Tibial nerve (tissue), 4 donors: ENCODE data around the gene DNAH14. TPM values are rescaled to one million over a fixed set of nuclear protein-coding genes. Genes with fewer than 3 reads are reported as not detected.
"Not testable (repeated sequence)": the region's sequence is repeated elsewhere in the genome, so short reads cannot be mapped to it uniquely, and the experiment has no call there.

Experiments used
- DNase-seq, 2 donors: peaks; one replicate each; pipeline ENCODE4 v3.0.0-alpha.2; 2019; ENCODE audit warnings: low spot score in 2 of 2
- H3K27ac ChIP-seq, 4 donors: fragments of 200-600 bp; sonication (generic) in 3 of 4; one replicate each; pipeline ENCODE4 v1.5.1; 2017 to 2019; ENCODE audit warnings: mild to moderate bottlenecking in 1 of 4
- H3K27me3 ChIP-seq, 2 donors: fragments of 200-600 bp; sonication (generic) in 1 of 2; one replicate each; pipeline versions ENCODE4 v1.5.1 to v1.6.0; 2017 to 2019
- H3K36me3 ChIP-seq, 3 donors: fragments of 200-600 bp; sonication (generic); one replicate each; pipeline ENCODE4 v1.5.1; 2018 to 2019
- H3K4me1 ChIP-seq, 4 donors: fragments of 200-600 bp; sonication (generic) in 3 of 4; one replicate each; pipeline ENCODE4 v1.5.1; 2017 to 2019
- H3K4me3 ChIP-seq, 4 donors: fragments of 200-600 bp; sonication (generic) in 3 of 4; one replicate each; pipeline ENCODE4 v1.5.1; 2017 to 2019; ENCODE audit warnings: mild to moderate bottlenecking in 1 of 4, moderate library complexity in 1 of 4
- H3K9me3 ChIP-seq, 4 donors: fragments of 200-600 bp; sonication (generic) in 3 of 4; one replicate each; pipeline ENCODE4 v1.5.1; 2017 to 2019
- CTCF ChIP-seq, 5 experiments: fragments of 200-600 bp in 3 of 5; fragments of 450-650 bp in 2 of 5; sonication (generic) in 3 of 5; IDR thresholded peaks; one replicate each; pipeline ENCODE4 v1.5.1; 2016 to 2019; ENCODE audit warnings: antibody characterized with exemption in 5 of 5, mild to moderate bottlenecking in 3 of 5, moderate library complexity in 2 of 5
- EP300 ChIP-seq, 2 donors: sonication (generic); formaldehyde crosslinking; IDR thresholded peaks; one replicate each; pipeline ENCODE4 v1.6.1; 2017; ENCODE audit warnings: antibody characterized with exemption in 2 of 2, mild to moderate bottlenecking in 1 of 2
- POLR2A ChIP-seq, 2 donors: fragments of 450-650 bp; IDR thresholded peaks; one replicate each; pipeline ENCODE4 v1.6.1; 2017; ENCODE audit warnings: antibody characterized with exemption in 2 of 2, mild to moderate bottlenecking in 2 of 2, moderate library complexity in 2 of 2
- WGBS, 2 donors: methylation state at CpG; one replicate each; pipeline ENCODE4 v1.1.5; 2018; 5-methylcytosine and 5-hydroxymethylcytosine counted together
- total RNA-seq, 4 donors: library from RNA; depleted of rRNA; stranded (reverse); fragments of >200 nt; gene quantifications; one replicate each; pipeline ENCODE4 v1.1.0, GENCODE V29; 2016

The DNAH14 gene
- 1 to 10 TPM; 1.2 to 6.5 (median 4.4) TPM for total RNA-seq

GRCh38 chr1:224929335-224930237, at the start of gene DNAH14:
TSS of gene DNAH14 (plus strand) at chr1:224929675. CDS start at chr1:224952703, 23,028 bp downstream.
- 4% methylated on average over 27 to 33 of the region's 75 CpGs for WGBS, 2 donors
- H3K4me3 ChIP-seq = peak within 1 kb of the TSS; percentile 29 to 51 (median 36)
- H3K27me3 ChIP-seq = peaks cover 0 to 8% of the 10 kb centered on the region in 2 donors
- no peak for DNase-seq
- H3K4me1 ChIP-seq = peaks cover 0 to 4% (median 0%) of the 10 kb centered on the region in 4 donors
- no peak for TF ChIP-seq CTCF (IDR thresholded peaks at IDR 0.05)
- no peak for TF ChIP-seq EP300 (IDR thresholded peaks at IDR 0.05)
- no peak for TF ChIP-seq POLR2A (IDR thresholded peaks at IDR 0.05)
- H3K36me3 ChIP-seq = no peaks in the 10 kb centered on the region
- H3K27ac ChIP-seq = peak within 1 kb of the TSS in 2 of 4 donors; percentile 21 to 32
- H3K9me3 ChIP-seq = peaks cover 0 to 33% (median 9%) of the 10 kb centered on the region in 4 donors

DNA sequence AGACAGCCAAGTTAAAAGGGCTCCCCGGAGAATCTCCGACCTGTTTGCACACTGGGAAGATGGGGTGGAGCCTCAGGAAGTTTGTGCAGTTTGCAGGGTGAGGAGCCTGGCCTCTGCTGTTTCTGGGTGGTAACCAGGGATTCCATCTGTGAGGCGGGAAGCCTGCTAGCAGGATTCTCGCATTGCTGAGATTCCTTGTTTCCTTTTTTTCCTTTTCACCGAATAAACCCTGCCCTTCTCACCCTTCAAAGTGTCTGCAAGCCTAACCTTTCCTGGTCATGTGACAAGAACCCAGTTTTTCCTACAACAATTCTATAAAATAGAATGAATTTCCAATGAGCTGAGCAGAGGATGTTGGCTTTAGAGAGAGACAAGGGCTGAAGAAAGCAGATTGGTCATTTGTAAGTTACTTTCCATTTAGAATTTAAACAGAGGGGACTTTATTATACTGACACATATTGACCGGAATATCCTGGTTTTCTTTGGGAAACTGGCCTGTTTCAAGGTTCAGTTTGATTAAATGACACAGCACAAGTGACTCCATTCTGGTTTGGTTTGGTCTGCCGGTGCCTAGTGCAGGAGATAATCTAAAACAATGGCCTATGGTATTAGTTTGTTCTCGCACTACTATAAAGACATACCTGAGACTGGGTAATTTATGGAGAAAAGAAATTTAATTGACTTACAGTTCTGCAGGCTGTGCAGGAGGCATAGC, 48.7 kb upstream of the DNAH14 start:
- Histone ChIP-seq H3K27ac (no peak overlapping the region), H3K27me3 (peaks cover 0 to 5% of the 10 kb centered on the region in 2 donors), H3K4me1 (peaks cover 0 to 14% (median 0%) of the 10 kb centered on the region in 4 donors), H3K36me3 (no peaks in the 10 kb centered on the region), H3K4me3 (no peak overlapping the region), H3K9me3 (peaks cover 0 to 11% (median 0%) of the 10 kb centered on the region in 4 donors)
- DNase-seq = no peak
- TF ChIP-seq EP300 (IDR thresholded peaks at IDR 0.05) = no peak
- TF ChIP-seq POLR2A (IDR thresholded peaks at IDR 0.05) = no peak
- no peak for TF ChIP-seq CTCF (IDR thresholded peaks at IDR 0.05)
- 33 to 35% methylated on average over 8 of the region's 8 CpGs for WGBS, 2 donors

DNA sequence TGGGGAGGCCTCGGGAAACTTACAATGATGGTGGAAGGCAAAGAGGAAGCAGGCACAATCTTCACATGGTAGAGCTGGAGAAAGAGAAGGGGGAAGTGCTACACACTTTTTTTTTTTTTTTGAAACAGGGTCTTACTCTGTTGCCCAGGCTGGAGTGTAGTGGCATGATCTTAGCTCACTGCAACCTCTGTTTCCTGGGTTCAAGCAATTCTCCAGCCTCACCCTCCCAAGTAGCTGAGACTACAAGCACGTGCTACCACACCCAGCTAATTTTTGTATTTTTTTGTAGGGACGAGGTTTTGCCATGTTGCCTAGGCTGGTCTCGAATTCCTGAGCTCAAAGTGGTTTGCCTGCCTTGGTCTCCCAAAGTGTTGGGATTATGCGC, 48.2 kb upstream of the DNAH14 start:
- not testable (repeated sequence) for H3K36me3 ChIP-seq, DNase-seq, H3K27me3 ChIP-seq, H3K4me3 ChIP-seq, H3K27ac ChIP-seq
- WGBS, 2 donors = 89 to 90% methylated on average over 5 of the region's 5 CpGs
- Histone ChIP-seq H3K4me1 (peaks cover 0 to 14% (median 0%) of the 10 kb centered on the region in 4 donors), H3K9me3 (peaks cover 0 to 13% (median 0%) of the 10 kb centered on the region in 4 donors)

DNA sequence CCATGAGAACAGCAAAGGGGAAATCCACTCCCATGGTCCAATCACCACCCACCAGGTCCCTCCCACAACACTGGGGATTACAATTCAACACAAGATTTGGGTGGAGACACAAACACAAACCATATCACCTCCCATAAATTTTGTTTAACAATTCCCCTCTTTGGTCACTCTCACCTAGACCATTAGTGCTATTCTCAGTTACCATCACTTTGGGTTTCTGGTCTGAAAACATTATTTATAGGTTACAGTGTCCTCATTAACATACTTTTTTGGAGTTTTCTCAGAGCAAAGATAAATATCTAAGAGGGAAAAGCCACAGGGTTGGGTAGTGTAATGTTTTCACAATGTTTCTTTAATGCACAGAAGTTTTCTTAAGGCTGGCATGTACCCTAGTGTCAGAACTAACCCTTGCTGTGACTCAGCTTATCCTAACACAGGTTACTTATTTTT, 47.7 kb upstream of the DNAH14 start:
- peaks cover 0 to 14% (median 0%) of the 10 kb centered on the region in 4 donors for H3K4me1 ChIP-seq
- no peak overlapping the region for H3K27ac ChIP-seq
- H3K36me3 ChIP-seq = no peaks in the 10 kb centered on the region
- no peak overlapping the region for H3K4me3 ChIP-seq
- no peak for DNase-seq
- H3K9me3 ChIP-seq = peaks cover 0 to 13% (median 0%) of the 10 kb centered on the region in 4 donors
- TF ChIP-seq CTCF (IDR thresholded peaks at IDR 0.05) = no peak
- no peak for TF ChIP-seq EP300 (IDR thresholded peaks at IDR 0.05)
- TF ChIP-seq POLR2A (IDR thresholded peaks at IDR 0.05) = no peak
- peaks cover 0 to 5% of the 10 kb centered on the region in 2 donors for H3K27me3 ChIP-seq

- Histone ChIP-seq H3K4me1 (peaks cover 0 to 14% (median 0%) of the 10 kb centered on the region in 4 donors), H3K27me3 (peaks cover 0 to under 1% of the 10 kb centered on the region in 2 donors), H3K27ac (no peak overlapping the region), H3K36me3 (no peaks in the 10 kb centered on the region), H3K9me3 (peaks cover 0 to 13% (median 0%) of the 10 kb centered on the region in 4 donors), H3K4me3 (no peak overlapping the region)
- WGBS, 2 donors = 50 to 65% methylated on average over 4 of the region's 4 CpGs
- no peak for DNase-seq
- TF ChIP-seq EP300 (IDR thresholded peaks at IDR 0.05) (no peak), POLR2A (IDR thresholded peaks at IDR 0.05) (no peak), CTCF (IDR thresholded peaks at IDR 0.05) (no peak)
These were observed 47.2 kb upstream of the DNAH14 start for GRCh38 chr1:224882264-224882663.
